GM19467 (cell line): Measurements from ENCODE around the gene CELF4.

Experiments used
- ATAC-seq: cut with Tn5 transposase; IDR thresholded peaks from one replicate; pipeline ENCODE4 v1.9.1; 2021; ENCODE audit warnings: mild to moderate bottlenecking, moderate library complexity; ENCODE audit not compliant: unreplicated experiment

CELF4 gene

DNA sequence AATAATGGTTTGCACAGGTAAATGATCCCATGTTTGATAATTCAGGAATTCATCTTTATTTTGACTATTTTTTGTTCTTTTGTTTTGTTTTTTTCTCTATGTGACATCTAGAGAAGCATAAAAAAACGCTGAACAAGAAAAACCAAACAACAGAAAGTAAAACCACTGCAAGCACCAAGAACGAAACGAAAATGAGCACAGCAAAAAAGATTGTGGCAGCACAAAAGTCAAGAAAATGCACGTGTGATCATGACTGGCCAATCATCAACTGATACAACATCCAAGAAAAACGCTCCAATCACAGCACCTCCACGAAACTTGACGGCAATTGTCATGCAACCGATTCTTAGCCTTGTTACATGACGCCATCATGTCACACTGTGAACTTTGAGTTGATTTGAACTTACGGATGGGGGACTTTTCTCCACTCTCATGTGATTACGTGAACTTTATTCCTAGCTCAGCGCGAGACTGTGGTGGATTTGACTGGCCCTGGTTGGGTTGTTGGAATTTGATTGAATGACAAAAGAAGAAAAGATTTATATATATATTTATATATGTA lies 318.7 kb downstream of the CELF4 start:
- no peak for ATAC-seq

DNA sequence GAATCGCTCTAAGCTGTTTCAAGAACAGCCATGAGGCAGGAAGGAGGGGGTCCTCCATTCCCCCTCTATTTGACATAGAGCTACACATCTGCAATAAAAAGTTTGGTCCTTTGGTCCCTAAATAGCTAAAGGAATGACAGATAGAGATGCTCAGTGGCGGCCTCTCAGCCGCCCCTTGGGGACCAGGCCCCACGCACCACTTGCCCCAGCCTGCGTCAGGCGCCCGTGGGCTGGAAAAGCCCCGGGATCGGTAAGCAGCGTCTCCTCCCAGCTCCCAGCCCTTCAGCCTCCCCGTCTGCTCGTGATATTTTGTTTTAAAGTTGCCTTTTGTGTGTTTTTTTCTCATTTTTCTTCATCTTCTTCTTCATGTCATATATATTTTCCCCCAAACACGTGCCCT lies 321.0 kb downstream of the CELF4 start:
- ATAC-seq, result no peak

DNA sequence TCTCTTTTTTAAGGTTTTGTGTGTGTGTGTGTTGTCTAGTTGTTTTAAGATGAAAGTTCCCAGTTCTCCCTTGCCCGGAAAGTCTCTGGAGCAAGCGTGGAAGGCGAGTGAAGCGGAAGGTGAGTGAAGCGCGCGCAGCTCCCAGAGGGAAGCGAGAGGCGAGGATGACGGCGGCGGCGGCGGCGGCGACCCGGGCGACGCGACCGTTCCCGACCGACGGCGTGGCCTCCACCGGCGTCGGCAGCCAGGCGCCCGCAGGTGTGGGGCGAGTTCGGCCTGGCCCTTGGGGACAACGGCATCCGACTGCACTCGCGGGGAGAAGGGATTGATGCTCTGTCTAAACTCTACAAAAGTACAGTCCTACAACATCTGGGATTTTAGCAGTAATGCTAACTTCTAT lies 321.9 kb downstream of the CELF4 start:
- no peak for ATAC-seq

DNA sequence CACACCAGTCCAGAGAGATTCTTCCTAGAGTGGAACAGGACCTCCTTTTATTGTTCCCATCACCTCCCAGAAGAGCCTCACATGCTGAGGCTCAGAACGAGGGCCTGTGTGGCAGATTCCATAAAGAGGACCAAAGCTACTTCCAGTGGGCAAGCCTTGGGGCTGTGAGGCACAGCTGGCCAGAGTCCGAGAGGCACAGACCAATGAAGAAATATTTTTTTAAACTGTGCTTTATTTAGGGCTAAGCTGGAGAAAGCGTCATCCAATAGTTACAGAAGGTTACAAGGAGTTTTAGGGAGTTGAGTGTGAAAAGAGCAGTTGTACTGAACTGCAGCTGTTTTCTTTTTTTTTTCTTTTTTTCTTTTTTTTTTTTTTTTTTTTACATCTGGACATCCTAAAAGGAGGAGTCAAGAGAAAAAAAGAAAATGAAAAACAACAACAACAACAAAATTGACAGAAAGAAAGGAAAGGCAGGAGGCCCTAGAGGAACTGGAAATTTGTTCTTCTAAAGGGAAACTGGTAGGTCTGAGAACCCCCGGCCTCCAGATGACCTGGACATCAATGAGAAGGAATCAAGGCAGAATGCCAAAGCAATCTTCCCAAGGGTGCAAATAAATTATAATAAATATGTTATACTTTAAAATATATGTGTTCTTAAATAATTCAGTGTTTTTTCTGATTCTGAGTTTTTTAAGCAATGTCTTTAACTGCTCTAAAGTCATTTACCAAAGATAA lies 322.6 kb downstream of the CELF4 start:
- no peak for ATAC-seq

DNA sequence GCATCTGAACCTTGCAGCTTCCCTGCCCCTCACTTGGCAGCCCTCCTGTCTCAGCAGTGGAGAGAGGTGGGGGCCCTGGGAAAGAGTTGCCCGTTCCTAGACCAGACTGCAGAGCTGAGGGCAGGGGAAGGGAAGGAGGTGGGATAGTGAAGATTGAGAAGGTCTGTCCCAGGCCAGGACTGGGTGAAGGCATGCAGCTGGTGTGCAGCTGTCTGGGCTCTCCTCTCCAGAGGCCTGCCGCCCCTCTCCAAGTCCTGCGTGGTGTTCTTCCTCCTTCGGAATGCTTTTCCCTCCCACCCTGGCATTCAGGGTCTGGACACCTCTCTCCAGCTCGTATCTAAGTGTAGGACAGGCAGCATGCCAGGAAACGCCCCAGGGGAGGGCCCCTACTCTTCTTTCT lies 323.5 kb downstream of the CELF4 start:
- no peak for ATAC-seq

GRCh38 chr18:37238282-37239108 lies 327.1 kb downstream of the CELF4 start:
- ATAC-seq, result no peak

- no peak for ATAC-seq
Measured at GRCh38 chr18:37235583-37235982, 330.0 kb downstream of the CELF4 start.

- no peak for ATAC-seq
Measured at GRCh38 chr18:37231251-37231650, 334.3 kb downstream of the CELF4 start.

DNA sequence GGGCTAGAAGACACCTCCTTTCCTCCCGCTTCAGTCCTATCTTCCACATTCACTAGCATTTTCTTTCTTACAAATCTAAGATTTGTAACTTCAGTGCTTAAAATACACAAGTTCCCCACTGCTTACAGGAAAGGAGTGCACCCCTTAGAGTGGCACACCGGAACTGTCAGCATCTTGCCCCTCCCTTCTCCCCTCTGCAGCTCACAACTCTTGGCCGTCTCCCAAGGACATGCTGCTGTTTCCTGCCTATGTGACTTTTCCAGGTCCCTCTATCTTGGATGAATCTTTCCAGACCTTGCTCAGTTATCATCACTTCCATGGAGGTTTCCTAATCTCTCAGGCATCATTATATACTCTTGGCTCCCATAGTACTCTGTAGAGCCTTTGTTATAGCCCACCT lies 334.8 kb downstream of the CELF4 start:
- no peak for ATAC-seq

- ATAC-seq, result no peak
Measured at GRCh38 chr18:37225279-37225678, 340.3 kb downstream of the CELF4 start.

- ATAC-seq, result no peak
Measured at GRCh38 chr18:37222999-37223378, 342.6 kb downstream of the CELF4 start.

- no peak for ATAC-seq
Measured at GRCh38 chr18:37222354-37222998, 343.1 kb downstream of the CELF4 start.

- no peak for ATAC-seq
Measured at GRCh38 chr18:37219257-37219656, 346.3 kb downstream of the CELF4 start.

DNA sequence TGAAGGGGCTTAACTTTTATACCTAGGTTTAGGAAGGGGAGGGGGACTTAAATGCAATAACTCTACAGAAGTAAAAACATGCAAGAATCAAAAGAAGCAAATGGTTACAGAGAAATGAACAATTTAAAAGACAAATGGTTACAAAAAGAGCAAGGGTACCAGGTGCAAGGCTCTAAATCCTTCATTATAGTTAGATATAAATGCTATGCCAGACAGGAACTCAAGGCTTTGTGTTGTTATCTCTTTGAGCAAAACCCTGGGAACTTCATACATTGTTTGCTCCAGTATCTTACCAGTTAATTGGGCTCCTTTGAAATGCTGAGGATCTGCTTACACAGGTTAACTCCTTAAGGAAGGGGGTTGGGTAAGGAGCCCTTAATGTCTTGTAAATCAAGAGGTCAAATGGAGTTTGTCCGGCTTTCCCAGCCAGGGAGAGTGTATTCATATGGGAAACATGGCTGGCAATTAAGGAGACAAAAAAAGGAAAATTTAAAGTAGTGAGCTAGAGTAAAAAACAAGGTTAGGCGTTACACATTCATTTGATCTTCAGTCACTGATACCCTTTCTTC lies 347.5 kb downstream of the CELF4 start:
- no peak for ATAC-seq

GRCh38 chr18:37210781-37211180 lies 354.8 kb downstream of the CELF4 start:
- ATAC-seq, result no peak

DNA sequence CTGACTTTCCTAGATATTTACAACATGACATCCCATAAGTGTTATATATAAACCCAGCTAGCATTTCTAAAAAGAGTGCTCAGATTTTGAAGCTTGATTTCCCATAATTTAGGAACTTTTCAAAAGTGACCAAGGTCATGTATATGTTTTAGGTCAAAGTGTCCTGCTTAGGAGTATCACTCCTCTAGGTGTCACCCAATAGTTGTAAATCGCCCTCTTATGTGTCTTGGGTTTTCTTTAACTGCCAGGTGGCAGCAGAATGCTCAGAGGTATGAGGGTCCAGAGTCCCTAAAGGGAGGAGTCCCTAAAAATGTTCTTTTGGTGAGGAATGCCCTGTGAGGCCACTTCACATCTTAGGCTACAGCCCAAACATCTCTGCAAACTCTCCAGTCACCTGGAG lies 358.3 kb downstream of the CELF4 start:
- no peak for ATAC-seq

GRCh38 chr18:37199741-37200140 lies 365.9 kb downstream of the CELF4 start:
- ATAC-seq, result no peak
